SK-N-MC (cell line): Measurements from ENCODE around the gene CIAO2A.

Experiments
- EZH2 ChIP-seq: fragments of 200-600 bp; sonication (generic); IDR thresholded peaks from one replicate; pipeline ENCODE4 v1.6.1; 2017; ENCODE audit warnings: antibody characterized with exemption
- POLR2AphosphoS5 ChIP-seq: IDR thresholded peaks from 2 replicates; pipeline ENCODE4 v1.6.1; 2012; ENCODE audit warnings: mild to moderate bottlenecking, low read depth, low read length, borderline replicate concordance

DNA sequence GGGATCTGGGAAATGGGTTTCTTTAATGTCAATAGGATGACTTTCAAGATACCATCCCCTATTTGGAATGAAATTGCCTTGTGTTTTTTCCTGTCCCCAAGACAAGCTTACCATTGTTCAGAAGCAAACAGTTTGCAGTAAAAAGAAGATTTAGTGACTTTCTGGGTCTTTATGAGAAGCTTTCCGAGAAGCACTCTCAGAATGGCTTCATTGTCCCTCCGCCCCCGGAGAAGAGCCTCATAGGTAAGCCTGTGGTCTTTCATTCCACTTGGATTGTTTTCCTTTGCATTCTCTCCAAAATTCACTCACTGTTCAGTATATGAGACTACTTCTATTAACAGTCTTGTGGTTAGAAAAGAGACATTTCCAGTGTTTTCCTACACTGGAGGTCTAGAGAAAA, 32.3 kb upstream of the CIAO2A start:
- TF ChIP-seq EZH2 = no peak
- no peak for TF ChIP-seq POLR2AphosphoS5
